ENCODE results near the gene COL4A1.

GRCh38 chr13:110262508-110263291, 44.3 kb downstream of the COL4A1 start:
- TF ChIP-seq POLR2AphosphoS5 (IDR thresholded peaks at IDR 0.05), result no peak
- TF ChIP-seq CTCF (IDR thresholded peaks at IDR 0.05), result no peak
